Uterus (tissue), 4 donors: ENCODE data around the gene TMEM273. TPM values are rescaled to one million over a fixed set of nuclear protein-coding genes. Genes with fewer than 3 reads are reported as not detected.

Source experiments
- DNase-seq, 2 donors: peaks; one replicate each; pipeline ENCODE4 v3.0.0-alpha.2; 2019 to 2020
- H3K27ac ChIP-seq, 2 donors: fragments of 200-600 bp; sonication (generic); 1 replicate in 1 of 2; 2 replicates in 1 of 2; pipeline ENCODE4 v1.5.1; 2016 to 2018
- H3K27me3 ChIP-seq, 2 donors: fragments of 200-600 bp; sonication (generic); one replicate each; pipeline ENCODE4 v1.5.1; 2018 to 2019; ENCODE audit warnings: control low read depth in 1 of 2
- H3K36me3 ChIP-seq, 2 donors: fragments of 200-600 bp; sonication (generic); one replicate each; pipeline ENCODE4 v1.5.1; 2019; ENCODE audit warnings: control low read depth in 1 of 2
- H3K4me1 ChIP-seq, 2 donors: fragments of 200-600 bp; sonication (generic); one replicate each; pipeline ENCODE4 v1.5.1; 2018 to 2019; ENCODE audit warnings: control low read depth in 1 of 2
- H3K4me3 ChIP-seq, 2 donors: fragments of 200-600 bp; sonication (generic); 1 replicate in 1 of 2; 2 replicates in 1 of 2; pipeline ENCODE4 v1.5.1; 2018 to 2019; ENCODE audit warnings: mild to moderate bottlenecking in 1 of 2
- H3K9me3 ChIP-seq, 2 donors: fragments of 200-600 bp; sonication (generic); one replicate each; pipeline ENCODE4 v1.5.1; 2019; ENCODE audit warnings: control low read depth in 1 of 2
- POLR2A ChIP-seq, 2 donors: fragments of 450-650 bp; IDR thresholded peaks; one replicate each; pipeline ENCODE4 v1.6.1; 2016; ENCODE audit warnings: antibody characterized with exemption in 2 of 2, mild to moderate bottlenecking in 1 of 2, moderate library complexity in 1 of 2
- intact Hi-C: fragments of 100-400 bp; cut with DNase I; formaldehyde crosslinking; loops from one replicate; pipeline ENCODE4 v1.15.1; 2023; ENCODE audit warnings: low total_unique reads
- total RNA-seq, 4 donors: library from RNA; depleted of rRNA in 3 of 4; stranded (reverse); fragments of >200 nt in 3 of 4; gene quantifications; one replicate each; pipeline versions ENCODE4 v1.1.0 to v1.2.4, GENCODE V29; 2014 to 2023
- TF ChIP-seq, protein P1 (sequence below), 4 experiments: fragments of 200-600 bp in 2 of 4; fragments of 450-650 bp in 2 of 4; sonication (generic) in 2 of 4; IDR thresholded peaks; one replicate each; pipeline ENCODE4 v1.5.1; 2016 to 2019; ENCODE audit warnings: antibody characterized with exemption in 4 of 4, mild to moderate bottlenecking in 2 of 4, moderate library complexity in 1 of 4
- donor health status: DM: yes; HTN: yes; CAD: no.

Gene TMEM273
- total RNA-seq, 4 donors from 2014 or later, result 8.5 to 38.9 (median 14.7) TPM

DNA sequence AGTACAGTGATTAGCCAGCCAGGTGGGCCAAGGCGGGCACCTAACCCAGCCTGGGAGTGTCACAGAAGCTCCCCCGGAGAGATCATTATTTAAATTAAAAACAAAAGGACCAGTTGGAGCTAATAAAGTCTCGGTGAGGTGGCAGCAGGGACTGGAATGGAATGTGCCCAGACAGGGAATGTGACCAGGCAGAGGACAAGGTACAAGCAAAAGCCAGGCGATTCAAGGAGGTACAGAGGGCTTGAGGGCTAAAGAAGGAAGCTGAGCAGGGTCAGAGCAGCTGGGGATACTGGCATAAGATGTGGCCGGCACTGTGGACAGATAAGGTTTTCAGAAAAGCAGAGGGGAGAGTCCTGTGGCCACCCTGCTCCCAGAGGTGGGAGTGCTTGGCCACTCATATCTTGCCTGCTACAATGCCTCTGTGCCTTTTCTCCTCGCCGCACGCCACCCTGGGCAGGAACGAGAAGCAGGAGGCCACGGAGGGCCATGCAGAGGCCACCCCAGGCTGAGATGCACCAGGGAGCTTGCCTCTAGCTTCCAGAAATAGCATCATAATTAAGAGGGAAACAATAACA is 13.2 kb downstream of the TMEM273 start:
- no peak for TF ChIP-seq POLR2A (IDR thresholded peaks at IDR 0.05)
- Histone ChIP-seq H3K27ac (no peak overlapping the region), H3K4me3 (no peak overlapping the region), H3K9me3 (no peaks in the 10 kb centered on the region), H3K4me1 (no peaks in the 10 kb centered on the region), H3K36me3 (no peaks in the 10 kb centered on the region), H3K27me3 (no peaks in the 10 kb centered on the region)
- intact Hi-C loops, result no loop called here
- no peak for DNase-seq

DNA sequence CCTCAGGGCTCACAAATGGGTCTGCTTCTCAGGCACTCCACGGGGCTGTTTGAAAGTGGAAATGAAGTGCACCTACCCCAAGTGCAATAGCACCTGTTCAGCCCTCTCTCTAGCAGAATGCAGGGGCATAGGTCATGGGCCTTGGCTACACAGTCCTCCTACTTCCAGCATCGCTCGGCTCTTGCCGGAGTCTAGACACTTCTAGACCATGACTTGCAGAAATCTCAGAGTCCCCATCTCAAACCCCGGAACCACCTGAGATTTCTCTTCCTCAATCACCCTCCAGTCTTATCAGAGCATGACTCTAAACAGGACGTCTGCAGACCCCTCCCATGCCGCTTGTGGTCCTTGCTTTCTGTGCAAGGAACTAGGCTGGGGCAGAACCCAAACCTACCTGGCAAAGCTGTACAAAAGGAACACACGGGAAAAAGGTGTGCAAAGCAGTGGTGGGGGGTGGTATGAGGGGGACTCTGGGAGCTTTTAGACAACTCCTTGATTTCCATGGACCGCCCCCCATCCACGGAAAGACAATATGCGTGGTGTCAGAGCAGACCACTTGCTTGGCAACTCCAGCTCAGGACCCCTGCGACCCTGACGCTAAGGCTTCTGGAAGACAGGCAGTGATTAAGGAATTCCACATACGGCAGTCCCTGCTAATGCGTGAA is 13.8 kb downstream of the TMEM273 start:
- DNase-seq, result no peak
- H3K9me3 ChIP-seq, result no peaks in the 10 kb centered on the region
- TF ChIP-seq, protein P1, sequence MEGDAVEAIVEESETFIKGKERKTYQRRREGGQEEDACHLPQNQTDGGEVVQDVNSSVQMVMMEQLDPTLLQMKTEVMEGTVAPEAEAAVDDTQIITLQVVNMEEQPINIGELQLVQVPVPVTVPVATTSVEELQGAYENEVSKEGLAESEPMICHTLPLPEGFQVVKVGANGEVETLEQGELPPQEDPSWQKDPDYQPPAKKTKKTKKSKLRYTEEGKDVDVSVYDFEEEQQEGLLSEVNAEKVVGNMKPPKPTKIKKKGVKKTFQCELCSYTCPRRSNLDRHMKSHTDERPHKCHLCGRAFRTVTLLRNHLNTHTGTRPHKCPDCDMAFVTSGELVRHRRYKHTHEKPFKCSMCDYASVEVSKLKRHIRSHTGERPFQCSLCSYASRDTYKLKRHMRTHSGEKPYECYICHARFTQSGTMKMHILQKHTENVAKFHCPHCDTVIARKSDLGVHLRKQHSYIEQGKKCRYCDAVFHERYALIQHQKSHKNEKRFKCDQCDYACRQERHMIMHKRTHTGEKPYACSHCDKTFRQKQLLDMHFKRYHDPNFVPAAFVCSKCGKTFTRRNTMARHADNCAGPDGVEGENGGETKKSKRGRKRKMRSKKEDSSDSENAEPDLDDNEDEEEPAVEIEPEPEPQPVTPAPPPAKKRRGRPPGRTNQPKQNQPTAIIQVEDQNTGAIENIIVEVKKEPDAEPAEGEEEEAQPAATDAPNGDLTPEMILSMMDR (IDR thresholded peaks at IDR 0.05), result no peak
- TF ChIP-seq POLR2A (IDR thresholded peaks at IDR 0.05), result no peak
- intact Hi-C loops, result no loop called here
- no peaks in the 10 kb centered on the region for H3K36me3 ChIP-seq
- no peak overlapping the region for H3K4me3 ChIP-seq
- no peak overlapping the region for H3K27ac ChIP-seq
- H3K27me3 ChIP-seq, result no peaks in the 10 kb centered on the region
- no peaks in the 10 kb centered on the region for H3K4me1 ChIP-seq

DNA sequence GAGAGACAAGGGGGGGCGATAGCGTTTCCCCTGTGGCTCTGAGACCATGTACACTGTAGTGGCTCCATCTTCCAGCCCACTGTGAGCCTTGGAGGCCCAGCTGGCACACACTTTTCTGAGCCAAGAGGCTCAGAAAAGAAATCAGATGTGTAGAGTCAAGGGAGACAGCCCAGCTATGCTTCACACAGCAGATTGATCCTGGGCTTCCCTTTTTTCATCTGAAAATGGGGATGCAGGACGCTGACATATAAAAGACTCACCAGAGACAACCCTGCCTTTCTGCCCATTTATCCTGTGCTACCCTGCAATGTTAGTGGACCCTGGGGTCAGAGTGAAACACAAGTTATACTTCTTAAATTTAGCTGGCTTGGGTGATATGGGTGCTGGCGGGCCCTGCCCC is 14.3 kb downstream of the TMEM273 start:
- intact Hi-C loops, result no loop called here
- Histone ChIP-seq H3K27ac (no peak overlapping the region), H3K4me1 (no peaks in the 10 kb centered on the region), H3K4me3 (no peak overlapping the region), H3K27me3 (no peaks in the 10 kb centered on the region), H3K36me3 (no peaks in the 10 kb centered on the region), H3K9me3 (no peaks in the 10 kb centered on the region)
- TF ChIP-seq POLR2A (IDR thresholded peaks at IDR 0.05), result no peak
- TF ChIP-seq, protein P1 (IDR thresholded peaks at IDR 0.05), result no peak
- DNase-seq, result no peak

DNA sequence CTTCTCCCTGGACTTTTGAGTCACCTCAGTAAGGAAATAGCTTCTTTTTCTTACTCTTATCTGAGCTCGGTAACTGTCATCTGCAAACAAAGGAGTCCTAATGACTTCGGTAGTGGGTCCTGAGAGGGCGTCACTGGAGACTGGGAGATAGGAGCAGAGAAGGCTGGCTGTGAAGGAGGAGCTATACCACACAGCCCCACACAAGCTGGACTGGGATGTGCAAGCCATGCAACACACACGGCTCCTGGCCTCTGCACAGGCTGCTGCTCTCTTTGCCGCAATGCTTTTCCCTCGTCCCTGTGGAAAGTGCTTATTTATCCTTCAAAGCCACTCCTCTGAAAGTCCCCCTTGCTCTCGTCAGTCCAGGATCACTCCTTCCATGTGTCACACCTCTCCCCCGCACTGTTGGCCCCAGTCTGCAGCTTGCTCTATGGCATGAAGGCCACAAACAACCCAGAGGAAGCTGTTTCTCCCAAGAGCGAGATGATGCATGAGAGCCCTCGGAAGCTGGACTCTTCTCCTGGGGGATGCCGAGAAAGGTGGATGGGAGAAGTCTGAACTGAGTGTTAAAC is 14.9 kb downstream of the TMEM273 start:
- TF ChIP-seq, protein P1 (IDR thresholded peaks at IDR 0.05), result no peak
- TF ChIP-seq POLR2A (IDR thresholded peaks at IDR 0.05), result no peak
- Histone ChIP-seq H3K4me1 (no peaks in the 10 kb centered on the region), H3K4me3 (no peak overlapping the region), H3K9me3 (no peaks in the 10 kb centered on the region), H3K36me3 (no peaks in the 10 kb centered on the region), H3K27ac (no peak overlapping the region), H3K27me3 (no peaks in the 10 kb centered on the region)
- no peak for DNase-seq
- intact Hi-C loops, result no loop called here

DNA sequence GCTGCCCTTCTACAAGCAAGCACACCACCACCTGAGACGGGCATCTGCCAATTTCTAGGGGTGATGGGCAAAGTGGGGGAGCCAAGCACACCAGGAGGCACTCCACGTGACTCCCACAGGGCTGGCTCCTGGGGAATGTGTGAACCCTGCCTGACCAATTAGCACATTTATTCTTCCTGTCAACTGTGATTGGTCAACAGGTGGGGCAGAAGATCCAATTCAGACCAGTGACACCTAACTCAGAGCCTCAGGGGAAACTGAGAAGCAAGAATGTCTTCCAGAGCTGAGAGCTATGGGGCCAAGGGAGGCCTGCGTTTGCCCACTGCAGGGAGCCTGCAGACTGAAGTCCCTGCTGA is 15.4 kb downstream of the TMEM273 start:
- H3K36me3 ChIP-seq, result no peaks in the 10 kb centered on the region
- no peaks in the 10 kb centered on the region for H3K4me1 ChIP-seq
- DNase-seq, result no peak
- H3K27ac ChIP-seq, result no peak overlapping the region
- TF ChIP-seq, protein P1 (IDR thresholded peaks at IDR 0.05), result no peak
- no peak for TF ChIP-seq POLR2A (IDR thresholded peaks at IDR 0.05)
- no peaks in the 10 kb centered on the region for H3K9me3 ChIP-seq
- H3K4me3 ChIP-seq, result no peak overlapping the region
- H3K27me3 ChIP-seq, result no peaks in the 10 kb centered on the region
- intact Hi-C loops, result no loop called here
